Superior temporal gyrus (tissue), 1 donor: ENCODE measurements around the gene CCDC69.
"Not testable (repeated sequence)": the region's sequence is repeated elsewhere in the genome, so short reads cannot be mapped to it uniquely, and the experiment has no call there.

Experiments
- DNase-seq: peaks from one replicate; pipeline ENCODE4 v3.0.0-alpha.2; 2016; ENCODE audit errors: extremely low spot score

CCDC69 gene

DNA sequence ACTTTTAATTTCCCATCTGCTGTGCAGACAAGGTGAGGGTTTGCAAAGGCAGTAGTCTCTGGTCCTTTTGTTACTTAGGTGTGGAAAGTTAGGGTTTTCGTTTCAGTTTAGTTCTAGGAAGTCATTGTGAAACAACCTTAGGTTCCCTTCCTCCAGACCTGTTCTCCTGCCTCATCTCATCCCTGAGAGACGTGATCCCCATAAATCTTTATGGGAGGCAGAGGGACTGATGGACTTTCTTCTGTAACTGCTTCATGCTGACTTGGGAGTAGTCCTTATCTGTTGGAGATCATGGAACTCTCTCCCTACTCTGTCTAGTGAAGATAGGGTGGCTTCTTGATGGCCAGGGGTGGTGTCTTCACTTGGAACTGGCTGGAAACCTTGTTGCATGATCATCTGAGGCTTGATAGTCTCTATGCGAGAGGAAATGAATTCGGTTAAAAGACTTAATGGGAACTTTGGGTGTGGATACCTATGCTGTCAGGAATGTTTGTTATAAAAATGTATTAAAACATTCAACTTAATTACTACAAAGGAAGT is 21.9 kb upstream of the CCDC69 start:
- no peak for DNase-seq

DNA sequence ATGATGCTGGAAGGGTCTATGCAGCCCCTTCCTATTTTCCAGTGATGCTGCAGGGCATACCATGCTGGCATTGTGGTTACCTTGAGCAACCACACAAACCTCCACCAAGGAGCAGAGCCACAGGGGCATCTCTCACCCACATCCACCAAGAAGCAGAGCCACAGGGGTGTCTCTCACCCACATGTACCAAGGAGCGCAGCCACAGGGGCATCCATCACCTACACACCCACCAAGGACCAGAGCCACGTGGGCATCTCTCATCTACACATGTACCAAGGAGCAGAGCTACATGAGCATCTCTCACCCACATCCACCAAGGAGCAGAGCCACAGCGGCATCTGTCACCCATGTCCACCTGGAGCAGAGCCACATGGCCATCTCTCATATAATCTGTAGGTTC is 20.3 kb upstream of the CCDC69 start:
- DNase-seq: no peak

DNA sequence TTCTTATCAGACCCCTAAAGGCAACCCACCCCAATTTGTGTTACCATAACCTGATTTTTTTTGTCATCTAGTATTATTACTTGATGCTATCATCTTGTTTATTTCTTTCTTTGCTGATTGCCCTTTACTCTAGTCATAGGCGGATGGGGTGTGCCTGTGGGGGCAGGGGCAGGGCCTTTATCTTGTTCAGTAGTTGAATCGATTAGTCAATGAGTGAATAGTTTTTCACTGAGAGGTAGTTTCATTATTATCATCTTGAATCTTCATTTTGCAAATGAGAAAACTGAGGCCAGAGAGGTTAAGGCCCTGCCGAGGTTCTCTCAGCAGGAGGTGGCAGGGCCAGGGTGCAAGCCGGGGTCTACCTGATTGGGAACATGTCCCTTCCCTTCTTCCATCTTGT is 19.7 kb upstream of the CCDC69 start:
- no peak for DNase-seq

- DNase-seq: no peak
Measured at GRCh38 chr5:151243127-151243526, 19.2 kb upstream of the CCDC69 start.

DNA sequence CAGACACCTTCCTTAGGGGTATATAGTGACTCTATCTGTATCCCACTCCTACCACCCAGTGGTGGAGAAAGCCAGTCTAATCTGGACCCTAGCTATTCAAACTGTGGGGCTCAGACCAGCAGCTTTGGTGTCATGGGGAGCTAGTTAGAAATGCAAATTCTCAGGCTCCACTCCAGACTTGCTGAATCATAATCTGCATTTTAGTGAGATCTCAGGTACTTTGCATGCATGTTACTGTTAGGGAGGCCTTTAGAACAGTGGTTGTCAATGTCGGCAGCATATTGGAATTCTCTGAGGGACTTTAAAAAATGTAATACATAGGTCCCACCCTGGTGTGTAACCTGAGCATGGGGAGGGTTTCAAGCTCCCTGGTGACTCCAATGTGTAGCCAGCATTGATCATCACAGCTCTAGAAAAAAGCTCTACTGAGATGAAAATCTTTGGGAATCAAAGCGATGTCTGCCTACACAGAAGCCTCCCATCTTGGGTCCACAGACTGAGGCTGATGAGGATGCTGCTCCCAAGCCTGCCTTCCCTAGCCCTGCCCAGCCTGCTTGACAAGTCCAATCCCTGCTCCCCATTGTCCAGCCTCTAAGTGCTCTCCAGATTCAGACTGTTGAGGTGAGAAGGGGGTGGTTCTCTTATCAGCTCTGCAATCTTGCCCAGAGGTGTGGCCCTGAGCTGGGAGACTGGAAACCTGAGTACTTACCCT is 17.2 kb upstream of the CCDC69 start:
- no peak for DNase-seq

- DNase-seq: not testable (repeated sequence)
Measured at GRCh38 chr5:151240268-151240835, 16.5 kb upstream of the CCDC69 start.

DNA sequence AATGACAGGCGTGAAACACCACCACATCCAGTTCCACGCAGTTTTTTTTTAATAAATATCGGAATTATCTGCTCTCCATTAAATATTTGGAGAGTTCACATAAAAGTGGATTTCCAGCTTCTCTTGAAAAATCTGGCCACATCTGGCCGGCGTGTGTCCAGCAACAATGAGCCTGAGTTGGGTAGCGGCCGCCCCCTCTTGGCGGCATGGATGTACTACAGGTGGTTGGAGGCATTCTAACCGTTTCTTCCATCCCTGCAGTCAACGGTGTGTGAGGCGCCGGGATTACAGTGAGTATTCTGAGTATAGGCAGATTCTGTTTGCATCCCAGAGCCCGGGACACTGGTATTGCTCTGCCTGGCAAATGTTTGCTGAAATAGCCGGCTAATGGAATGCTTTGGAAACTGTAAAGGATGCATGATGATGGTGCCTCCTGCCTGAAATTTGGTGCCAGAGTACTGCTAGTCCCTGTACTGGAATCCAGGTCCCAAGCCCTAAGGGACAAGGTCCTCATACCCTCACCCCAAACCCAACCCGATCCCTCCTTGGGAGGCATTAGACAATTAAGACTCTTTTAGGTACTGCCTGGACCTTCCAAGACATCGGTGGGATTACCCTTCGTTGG is 15.5 kb upstream of the CCDC69 start:
- DNase-seq: peak; percentile 75

GRCh38 chr5:151238303-151238741 is 14.4 kb upstream of the CCDC69 start:
- no peak for DNase-seq

DNA sequence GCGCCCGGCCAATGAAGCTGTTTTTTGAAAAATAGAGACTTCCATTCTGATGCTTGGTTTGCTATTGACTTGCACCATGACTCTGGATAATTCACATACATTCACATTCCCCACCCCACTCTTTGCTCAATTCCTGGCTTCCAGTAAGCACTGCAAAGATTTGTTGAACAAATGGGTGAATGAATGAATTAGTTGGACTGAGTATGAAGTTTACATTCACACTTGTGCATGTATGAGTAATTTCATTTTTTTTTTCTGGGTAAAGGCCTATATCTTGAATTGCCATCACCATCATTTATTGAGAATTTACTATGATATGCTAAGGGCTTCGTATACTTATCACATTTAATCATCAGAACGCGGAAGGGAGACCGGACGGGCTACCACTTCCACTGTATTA is 13.8 kb upstream of the CCDC69 start:
- no peak for DNase-seq

DNA sequence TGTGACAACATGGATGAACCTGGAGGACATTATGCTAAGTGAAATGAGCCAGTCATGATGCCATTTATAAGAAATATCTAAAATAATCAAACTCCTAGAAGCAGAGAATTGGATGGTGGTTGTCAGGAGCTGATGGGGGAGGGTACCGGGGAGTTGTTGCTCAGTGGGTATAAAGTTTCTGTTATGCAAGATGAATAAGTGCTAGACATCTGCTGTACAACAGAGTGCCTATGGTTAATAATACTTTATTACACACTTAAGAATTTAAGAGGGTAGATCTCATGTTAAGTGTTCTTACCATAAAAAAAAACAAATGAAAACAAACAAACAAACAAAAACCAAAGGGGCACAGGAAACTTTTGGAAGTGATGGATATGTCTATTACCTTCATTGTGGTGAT is 13.0 kb upstream of the CCDC69 start:
- DNase-seq: no peak

DNA sequence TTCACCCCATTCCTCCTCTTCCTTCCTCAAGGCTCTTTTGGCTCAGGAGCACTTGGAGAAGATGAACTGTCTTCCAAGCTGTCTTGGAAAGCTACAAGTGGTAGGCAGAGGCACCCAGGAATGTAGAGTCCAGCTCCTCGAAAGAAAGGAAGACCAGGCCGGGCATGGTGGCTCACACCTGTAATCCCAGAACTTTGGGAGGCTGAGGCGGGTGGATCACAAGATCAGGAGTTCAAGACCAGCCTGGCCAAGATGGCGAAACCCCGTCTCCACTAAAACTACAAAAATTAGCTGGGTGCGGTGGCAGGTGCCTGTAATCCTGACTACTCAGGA is 11.3 kb upstream of the CCDC69 start:
- not testable (repeated sequence) for DNase-seq

DNA sequence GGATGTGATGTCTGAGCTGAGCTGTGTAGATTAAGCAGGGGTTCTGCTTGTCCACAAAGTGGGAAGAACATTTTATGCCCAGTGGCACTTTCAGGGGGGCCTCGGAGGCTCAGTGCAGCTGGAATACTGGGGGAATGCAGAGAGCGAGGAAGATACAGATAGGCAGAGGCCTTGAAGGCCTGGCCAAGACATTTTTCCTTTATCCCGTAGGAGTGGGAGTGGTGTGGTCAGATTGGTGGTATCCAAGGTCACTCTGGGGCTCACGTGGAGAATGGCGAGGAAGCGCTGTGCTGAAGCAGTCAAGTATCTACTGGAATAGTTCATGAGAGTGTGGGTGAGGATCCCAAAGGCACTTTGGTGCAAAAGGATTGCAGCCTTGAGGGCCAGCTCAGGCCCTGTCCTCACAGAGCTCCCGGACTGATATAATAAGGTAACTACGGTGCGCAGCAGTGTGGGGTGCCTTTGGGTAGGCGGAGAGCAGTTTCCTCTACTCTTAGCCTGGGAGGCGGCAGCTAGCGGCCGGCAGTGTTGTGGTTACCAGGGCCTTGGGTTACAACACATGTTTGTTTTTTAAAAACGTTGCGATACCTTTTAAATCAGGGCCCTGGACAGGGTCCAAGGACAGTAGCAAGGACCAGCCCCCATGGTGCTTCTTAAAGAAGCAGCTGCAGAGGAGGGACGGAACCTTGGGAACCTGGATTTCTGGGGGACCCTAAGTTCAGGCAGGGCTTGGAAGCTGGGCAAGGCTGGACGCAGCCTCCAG is 10.8 kb upstream of the CCDC69 start:
- DNase-seq: no peak

GRCh38 chr5:151233616-151234085 is 9.8 kb upstream of the CCDC69 start:
- no peak for DNase-seq

- DNase-seq: no peak
Measured at GRCh38 chr5:151231359-151231758, 7.5 kb upstream of the CCDC69 start.

DNA sequence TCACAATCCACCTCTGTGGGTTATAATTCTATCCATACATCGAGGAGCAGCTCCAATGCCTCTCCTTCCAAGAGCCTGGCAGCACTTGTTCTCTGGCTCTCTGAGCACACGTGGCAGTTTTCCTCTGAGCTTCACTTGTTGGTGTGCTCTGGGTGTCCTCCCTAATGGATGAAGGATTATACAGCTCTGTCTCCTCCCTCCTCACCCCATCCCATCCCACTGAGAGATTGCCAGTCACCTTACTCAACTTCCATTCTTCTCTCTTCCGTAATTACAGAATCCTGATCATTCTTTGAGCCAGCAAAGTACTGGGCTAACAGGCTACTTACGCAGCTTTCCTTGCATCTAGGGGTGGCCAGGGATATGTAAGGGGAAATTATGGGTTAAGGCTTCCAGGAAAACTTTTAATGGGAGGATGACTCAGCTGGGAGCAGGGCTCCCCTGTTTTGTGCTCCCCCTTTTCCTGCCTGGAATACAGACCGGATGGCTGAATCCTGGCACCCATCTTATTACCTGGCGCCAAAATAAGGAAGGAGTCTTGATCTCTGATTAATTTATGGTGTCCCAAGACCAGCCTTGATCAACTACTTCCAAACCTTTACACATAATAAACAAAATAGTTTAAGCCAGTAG is 6.3 kb upstream of the CCDC69 start:
- no peak for DNase-seq

GRCh38 chr5:151228986-151229385 is 5.1 kb upstream of the CCDC69 start:
- DNase-seq: no peak

DNA sequence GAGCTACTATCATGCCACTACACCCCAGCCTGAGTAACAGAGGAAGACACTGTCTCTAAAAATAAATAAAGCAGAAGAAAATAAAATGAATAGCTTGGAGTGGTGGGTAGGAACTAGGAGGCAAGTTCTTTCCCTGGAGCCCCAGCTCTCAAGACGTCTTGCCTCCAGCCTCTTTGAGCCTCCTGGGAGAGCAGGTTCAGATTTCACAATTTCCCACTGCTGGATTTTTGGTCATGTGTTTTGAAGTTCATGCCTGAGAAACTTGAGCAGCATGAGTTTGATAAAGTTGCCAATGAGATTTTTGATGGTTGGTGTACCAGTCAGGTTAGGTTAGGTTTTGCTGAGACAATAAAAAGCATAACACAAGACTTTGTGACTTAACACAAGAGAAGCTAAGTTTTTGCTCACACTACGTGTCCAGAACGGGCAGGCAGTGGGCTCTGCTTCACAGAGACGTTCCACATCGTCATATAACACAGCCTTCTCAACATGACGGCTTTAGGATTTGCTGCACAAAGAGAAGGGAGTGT is 4.1 kb upstream of the CCDC69 start:
- DNase-seq: no peak

DNA sequence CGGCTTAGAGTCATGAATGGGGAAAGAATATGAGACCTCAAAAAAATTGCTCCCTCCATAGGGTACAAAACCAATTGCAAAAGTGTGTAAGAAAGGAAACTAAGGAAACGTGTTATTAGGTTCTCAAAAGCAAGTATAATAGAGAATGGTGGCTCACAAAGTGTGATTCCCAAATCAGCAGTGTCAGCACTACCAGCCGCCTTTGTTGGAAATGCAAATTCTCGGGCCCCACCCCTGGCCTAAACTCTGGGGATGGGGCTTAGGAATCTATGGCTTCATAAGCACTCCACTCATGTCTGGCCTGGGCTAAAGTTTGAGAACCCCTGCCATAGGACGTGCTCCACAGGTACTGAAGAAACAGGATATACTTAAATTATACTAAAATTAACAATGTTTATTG is 1.6 kb upstream of the CCDC69 start:
- no peak for DNase-seq

DNA sequence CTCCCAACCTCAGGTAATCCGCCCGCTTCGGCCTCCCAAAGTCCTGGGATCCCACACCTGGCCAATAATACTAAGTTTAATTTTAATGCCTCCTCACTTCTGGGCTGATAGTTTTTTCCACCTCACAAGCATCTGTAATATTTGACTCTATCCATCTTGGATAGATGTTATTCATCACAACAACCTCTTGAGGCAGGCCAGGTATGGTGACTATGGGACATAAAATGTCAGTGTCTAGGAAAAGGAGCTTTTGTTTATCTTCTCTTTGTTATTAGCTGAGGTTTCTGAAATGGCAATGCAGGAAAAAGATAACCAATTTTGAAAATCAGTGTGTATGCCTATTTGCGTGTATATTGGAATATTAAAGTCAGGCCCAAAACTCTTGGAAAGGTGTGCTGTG is 1.2 kb upstream of the CCDC69 start:
- DNase-seq: no peak

GRCh38 chr5:151224372-151224771 is 480 bp upstream of the CCDC69 start:
- DNase-seq: no peak

DNA sequence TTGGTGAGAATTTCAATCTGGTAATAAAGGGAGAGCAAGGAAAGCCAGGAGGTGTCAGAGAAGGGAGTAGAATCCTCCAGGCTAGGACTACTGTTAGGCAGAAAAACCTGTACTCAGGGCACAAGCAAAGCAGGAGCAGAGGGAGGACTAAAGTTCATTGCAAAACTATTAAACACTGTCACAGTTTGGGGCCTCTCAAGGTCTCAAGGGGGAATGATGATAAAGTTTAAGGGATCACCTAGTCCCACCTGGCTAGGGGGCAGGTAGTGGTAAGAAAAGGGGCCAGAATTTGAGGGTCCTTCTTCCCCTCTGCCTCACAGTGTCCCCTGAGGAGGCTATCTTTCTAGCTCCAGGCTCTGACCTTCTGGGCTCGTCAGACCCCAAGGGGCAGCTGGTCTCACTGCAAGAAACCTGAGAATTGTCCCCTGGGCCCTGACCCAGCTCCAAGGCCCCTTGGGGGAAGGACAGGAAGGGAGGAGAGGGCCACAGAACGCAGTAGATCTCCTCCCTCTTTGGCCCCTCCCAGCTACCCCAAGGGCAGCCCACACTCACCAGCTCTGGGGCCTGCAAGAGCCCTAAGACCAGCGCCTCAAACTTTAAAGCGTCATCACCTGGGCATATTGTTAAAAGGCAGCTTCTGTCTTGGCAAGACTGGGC is 974 bp downstream of the CCDC69 start:
- no peak for DNase-seq
